SK-N-SH (cell line): Measurements from ENCODE around the gene CREB3L1. TPM values are rescaled to one million over a fixed set of nuclear protein-coding genes. Genes with fewer than 3 reads are reported as not detected.

Experiments used
- CTCF ChIA-PET: fragments of 300-600, 350-600 bp; formaldehyde crosslinking; extraction: SDS; loops from one replicate; lab custom pipeline; 2021; lab: Yijun Ruan, JAX
- POLR2A ChIA-PET: fragments of 350-600 bp; sonication (Branson Sonifier 250); formaldehyde crosslinking; extraction: SDS; loops from one replicate; lab custom pipeline; 2020; ENCODE audit warnings: antibody characterized with exemption, inconsistent platforms; lab: Yijun Ruan, JAX
- DNase-seq: peaks from one replicate; pipeline ENCODE4 v3.0.0; 2012
- H2AFZ ChIP-seq: fragments of 200-600 bp; sonication (generic); 2 replicates; pipeline ENCODE4 v1.8.1; 2016; ENCODE audit warnings: antibody characterized with exemption, mild to moderate bottlenecking, low read depth
- H3F3A ChIP-seq: fragments of 200-600 bp; sonication (generic); replicated peaks from 2 replicates; pipeline ENCODE3; 2016; ENCODE audit warnings: antibody characterized with exemption, mild to moderate bottlenecking; ENCODE audit not compliant: insufficient read depth
- H3K27ac ChIP-seq, 2 experiments: fragments of 200-500 bp in 1 of 2; fragments of 200-600 bp in 1 of 2; sonication (Bioruptor generic) in 1 of 2; sonication (generic), shearing (Covaris generic) in 1 of 2; 2 replicates each; pipeline versions ENCODE4 v1.5.1 to v1.6.1; 2014 to 2016; ENCODE audit warnings: low read depth in 2 of 2, inconsistent platforms in 1 of 2, low read length in 1 of 2, mild to moderate bottlenecking in 1 of 2, mixed read lengths in 1 of 2
- H3K27me3 ChIP-seq: fragments of 200-600 bp; sonication (generic), shearing (Covaris generic); 2 replicates; pipeline ENCODE4 v1.6.1; 2016; ENCODE audit warnings: mixed run types; ENCODE audit not compliant: insufficient read depth
- H3K36me3 ChIP-seq, 2 experiments: fragments of 200-500 bp in 1 of 2; fragments of 200-600 bp in 1 of 2; sonication (Bioruptor generic) in 1 of 2; sonication (generic) in 1 of 2; replicated peaks in 1 of 2; 2 replicates each; pipeline versions ENCODE3 to v1.5.1; 2014 to 2016; ENCODE audit warnings: low read length in 1 of 2, mild to moderate bottlenecking in 1 of 2; ENCODE audit not compliant: insufficient read depth in 2 of 2, control insufficient read depth in 1 of 2
- H3K4me1 ChIP-seq, 2 experiments: fragments of 200-500 bp in 1 of 2; fragments of 200-600 bp in 1 of 2; sonication (Bioruptor generic) in 1 of 2; sonication (generic), shearing (Covaris generic) in 1 of 2; 2 replicates each; pipeline versions ENCODE4 v1.5.1 to v1.6.1; 2014 to 2016; ENCODE audit warnings: low read depth in 1 of 2, low read length in 1 of 2, mixed run types in 1 of 2; ENCODE audit not compliant: insufficient read depth in 2 of 2, control insufficient read depth in 1 of 2
- H3K4me2 ChIP-seq: fragments of 200-600 bp; sonication (generic), shearing (Covaris generic); 2 replicates; pipeline ENCODE4 v1.6.1; 2017; ENCODE audit warnings: mixed run types
- H3K4me3 ChIP-seq, 2 experiments: fragments of 200-500 bp in 1 of 2; fragments of 200-600 bp in 1 of 2; sonication (Bioruptor generic) in 1 of 2; sonication (generic), shearing (Covaris generic) in 1 of 2; 2 replicates each; pipeline versions ENCODE4 v1.5.1 to v1.8.1; 2014 to 2016; ENCODE audit warnings: low read depth in 2 of 2, inconsistent platforms in 1 of 2, low read length in 1 of 2, mild to moderate bottlenecking in 1 of 2, mixed read lengths in 1 of 2, moderate library complexity in 1 of 2
- H3K79me2 ChIP-seq: fragments of 200-600 bp; sonication (generic); 2 replicates; pipeline ENCODE4 v1.8.1; 2017; ENCODE audit warnings: mild to moderate bottlenecking; ENCODE audit not compliant: insufficient read depth
- H3K9ac ChIP-seq: fragments of 200-600 bp; sonication (generic); 2 replicates; pipeline ENCODE4 v1.6.1; 2017; ENCODE audit warnings: mixed run types
- H3K9me2 ChIP-seq: fragments of 200-600 bp; sonication (generic); 2 replicates; pipeline ENCODE4 v1.6.1; 2017; ENCODE audit warnings: mixed run types
- H3K9me3 ChIP-seq: fragments of 200-600 bp; sonication (generic); 2 replicates; pipeline ENCODE4 v1.6.1; 2017; ENCODE audit warnings: mixed run types, mild to moderate bottlenecking, moderate library complexity
- H4K20me1 ChIP-seq: fragments of 200-600 bp; sonication (generic); 2 replicates; pipeline ENCODE4 v1.6.1; 2017; ENCODE audit warnings: mild to moderate bottlenecking, mixed run types; ENCODE audit not compliant: insufficient read depth
- CHD2 ChIP-seq: fragments of 150-350 bp; IDR thresholded peaks from 2 replicates; pipeline ENCODE4 v1.6.1; 2018; ENCODE audit warnings: low read length; ENCODE audit not compliant: partially characterized antibody
- EP300 ChIP-seq, 2 experiments: IDR thresholded peaks; 2 replicates each; pipeline versions ENCODE4 v1.4.0 to v1.6.1; 2012; ENCODE audit warnings: borderline replicate concordance in 1 of 2, low read depth in 1 of 2, low read length in 1 of 2
- FOXJ3 ChIP-seq: sonication (generic); formaldehyde crosslinking; IDR thresholded peaks from 2 replicates; pipeline ENCODE4 v1.5.1; 2020; ENCODE audit warnings: mild to moderate bottlenecking, missing genetic modification reagents
- MEF2A ChIP-seq: IDR thresholded peaks from 2 replicates; pipeline ENCODE4 v1.4.0; 2012; ENCODE audit warnings: low read depth, borderline replicate concordance
- MXI1 ChIP-seq: IDR thresholded peaks from 2 replicates; pipeline ENCODE4 v1.6.1; 2012; ENCODE audit warnings: mild to moderate bottlenecking, low read depth, low read length, improper control_type of control experiment
- RAD21 ChIP-seq: IDR thresholded peaks from 2 replicates; pipeline ENCODE4 v1.6.1; 2012; ENCODE audit warnings: mild to moderate bottlenecking, low read length
- SIN3A ChIP-seq: IDR thresholded peaks from 2 replicates; pipeline ENCODE4 v1.6.1; 2012; ENCODE audit warnings: low read depth, mild to moderate bottlenecking, low read length, moderate library complexity, borderline replicate concordance
- SMC3 ChIP-seq: IDR thresholded peaks from 2 replicates; pipeline ENCODE4 v1.6.1; 2012; ENCODE audit warnings: low read depth, low read length, improper control_type of control experiment
- TAF1 ChIP-seq: IDR thresholded peaks from 2 replicates; pipeline ENCODE4 v1.6.1; 2012; ENCODE audit warnings: low read depth, mild to moderate bottlenecking, low read length, moderate library complexity, borderline replicate concordance
- YY1 ChIP-seq: IDR thresholded peaks from 2 replicates; pipeline ENCODE4 v1.4.0; 2012; ENCODE audit warnings: low read depth, mild to moderate bottlenecking
- WGBS: methylation state at CpG from one replicate; pipeline ENCODE4 v1.1.6; 2017; ENCODE audit warnings: low lambda C conversion rate; 5-methylcytosine and 5-hydroxymethylcytosine counted together
- polyA plus RNA-seq, 3 experiments: library from polyadenylated mRNA; depleted of rRNA; stranded (reverse); fragments of >200 nt; gene quantifications; 2 replicates each; pipeline ENCODE4 v1.2.3, GENCODE V29; 2012
- TF ChIP-seq, protein P1 (sequence below): IDR thresholded peaks from 2 replicates; pipeline ENCODE4 v1.4.0; 2012; ENCODE audit warnings: low read depth, borderline replicate concordance
- TF ChIP-seq, protein P2 (sequence below): IDR thresholded peaks from 2 replicates; pipeline ENCODE4 v1.4.0; 2012; ENCODE audit warnings: low read depth

Gene CREB3L1
- polyA plus RNA-seq, 1 of the 3 experiments (the other 2 are of a cell fraction): 14.0 TPM

DNA sequence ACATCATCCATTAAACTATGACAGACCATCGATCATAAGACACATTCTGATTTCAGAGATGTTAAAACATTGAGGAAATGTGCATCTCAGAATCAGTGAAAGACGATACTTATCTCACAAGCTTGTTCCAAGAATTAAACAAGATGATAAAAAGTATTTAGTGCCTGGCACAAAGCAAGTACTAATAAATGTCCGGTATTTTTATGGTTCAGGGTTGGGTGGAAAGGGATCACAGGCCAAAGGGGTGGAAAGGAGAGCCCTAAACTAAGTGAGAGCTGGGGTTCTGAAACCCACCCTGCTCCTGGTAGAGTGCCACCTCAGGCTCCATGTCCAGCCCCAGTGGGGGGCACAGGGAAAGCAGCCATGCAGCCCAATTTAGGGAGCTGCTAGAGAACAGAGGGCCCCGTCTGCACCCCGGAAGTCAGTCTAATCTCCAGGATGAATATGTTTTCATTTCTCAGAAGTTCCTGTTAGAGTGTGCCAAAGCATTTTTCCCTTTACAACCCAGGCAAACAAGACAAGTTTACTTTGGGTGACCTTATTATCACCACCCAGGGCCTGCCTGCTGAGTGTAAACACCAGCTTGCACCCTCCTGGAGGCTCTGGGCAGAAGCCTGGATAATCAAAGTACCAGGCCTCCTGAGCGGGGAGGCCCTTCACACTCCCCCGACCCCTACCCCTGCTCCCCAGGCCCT, 3.8 kb upstream of the CREB3L1 start (continued):
- TF ChIP-seq FOXJ3 (CRISPR knock-in tag) (no peak), MEF2A (no peak), SMC3 (no peak)
- TF ChIP-seq, all 33 proteins: peak for 0

DNA sequence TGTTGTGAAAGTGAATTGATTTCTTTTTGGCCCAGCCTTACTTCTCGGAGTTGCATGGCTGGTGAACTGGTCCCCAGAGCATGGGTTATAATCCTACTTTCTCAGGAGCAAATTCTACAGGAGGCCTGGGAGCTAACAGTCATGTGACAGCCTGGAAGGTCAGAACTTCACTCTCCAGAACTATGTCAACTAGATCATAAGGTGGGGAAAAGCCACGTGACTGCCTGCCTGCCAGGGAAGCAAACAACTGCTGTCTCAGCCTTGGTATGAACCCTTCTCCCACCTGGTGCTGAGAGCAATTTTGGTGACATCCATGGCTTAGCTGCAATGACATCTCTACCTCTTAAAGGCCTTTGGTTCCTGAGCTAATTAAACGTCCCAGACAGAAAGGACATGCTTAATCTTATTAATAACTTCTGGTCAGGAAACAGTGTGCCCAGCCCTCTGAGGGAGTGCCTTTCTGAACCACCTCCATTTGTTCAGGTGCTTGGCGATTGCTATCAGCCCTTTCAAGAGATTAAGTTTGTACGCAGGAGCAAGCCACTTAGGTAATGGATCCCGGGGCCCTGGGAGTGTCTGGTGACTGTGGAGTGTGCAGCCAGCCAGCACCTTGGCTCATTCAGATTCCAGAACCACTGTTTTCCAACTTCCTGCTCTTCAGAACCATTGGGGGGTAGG, 1.4 kb upstream of the CREB3L1 start:
- Histone ChIP-seq H3K4me1 (peaks cover 27 to 43% of the 10 kb centered on the region in 2 experiments), H3K27ac (no peak overlapping the region), H3K9ac (no peak overlapping the region), H3K27me3 (no peaks in the 10 kb centered on the region), H3K9me2 (no peaks in the 10 kb centered on the region), H4K20me1 (peaks cover 13% of the 10 kb centered on the region), H3K4me2 (no peak overlapping the region), H2AFZ (no peak overlapping the region), H3F3A (peaks cover 18% of the 10 kb centered on the region), H3K36me3 (peaks cover 0 to 4% of the 10 kb centered on the region in 2 experiments), H3K79me2 (peaks cover 37% of the 10 kb centered on the region), H3K4me3 (no peak overlapping the region), H3K9me3 (no peaks in the 10 kb centered on the region)
- 66% methylated on average over 4 of the region's 6 CpGs for WGBS
- DNase-seq: no peak
- CTCF ChIA-PET: interaction anchor here (1.1 to 5.4 kb wide), 3 partner anchors 14 to 37 kb away, joined by 3 to 36 read pairs (median 7); no protein-coding TSS in a partner anchor
- no peak for TF ChIP-seq TAF1
- TF ChIP-seq CHD2: no peak
- TF ChIP-seq, protein P1, sequence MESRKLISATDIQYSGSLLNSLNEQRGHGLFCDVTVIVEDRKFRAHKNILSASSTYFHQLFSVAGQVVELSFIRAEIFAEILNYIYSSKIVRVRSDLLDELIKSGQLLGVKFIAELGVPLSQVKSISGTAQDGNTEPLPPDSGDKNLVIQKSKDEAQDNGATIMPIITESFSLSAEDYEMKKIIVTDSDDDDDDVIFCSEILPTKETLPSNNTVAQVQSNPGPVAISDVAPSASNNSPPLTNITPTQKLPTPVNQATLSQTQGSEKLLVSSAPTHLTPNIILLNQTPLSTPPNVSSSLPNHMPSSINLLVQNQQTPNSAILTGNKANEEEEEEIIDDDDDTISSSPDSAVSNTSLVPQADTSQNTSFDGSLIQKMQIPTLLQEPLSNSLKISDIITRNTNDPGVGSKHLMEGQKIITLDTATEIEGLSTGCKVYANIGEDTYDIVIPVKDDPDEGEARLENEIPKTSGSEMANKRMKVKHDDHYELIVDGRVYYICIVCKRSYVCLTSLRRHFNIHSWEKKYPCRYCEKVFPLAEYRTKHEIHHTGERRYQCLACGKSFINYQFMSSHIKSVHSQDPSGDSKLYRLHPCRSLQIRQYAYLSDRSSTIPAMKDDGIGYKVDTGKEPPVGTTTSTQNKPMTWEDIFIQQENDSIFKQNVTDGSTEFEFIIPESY: no peak
- no peak for TF ChIP-seq RAD21
- TF ChIP-seq EP300 (IDR thresholded peaks at IDR 0.05; ENCODE audit: borderline replicate concordance in 1 of 2, low read depth in 1 of 2, low read length in 1 of 2): no peak
- no peak for TF ChIP-seq YY1
- TF ChIP-seq SIN3A: no peak
- TF ChIP-seq, protein P2, sequence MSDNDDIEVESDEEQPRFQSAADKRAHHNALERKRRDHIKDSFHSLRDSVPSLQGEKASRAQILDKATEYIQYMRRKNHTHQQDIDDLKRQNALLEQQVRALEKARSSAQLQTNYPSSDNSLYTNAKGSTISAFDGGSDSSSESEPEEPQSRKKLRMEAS: no peak
- no peak for TF ChIP-seq MXI1
- POLR2A ChIA-PET: no interaction called here
